ENCODE results near the gene RNF213.

GRCh38 chr17:80442764-80443163, 182.1 kb downstream of the RNF213 start:
- TF ChIP-seq YY1 (IDR thresholded peaks at IDR 0.05; ENCODE audit: insufficient read depth, insufficient read length) (no peak), ZNF274 (IDR thresholded peaks at IDR 0.05; ENCODE audit: low read depth, low read length) (no peak)
